OCI-LY3 (cell line): ENCODE measurements around the gene HSPB8.

Source experiments
- H2AFZ ChIP-seq: fragments of 200-600, 300-600 bp; shearing (Covaris generic); 2 replicates; pipeline ENCODE4 v1.6.0; 2014; ENCODE audit warnings: antibody characterized with exemption, low read depth, low read length
- H3K27ac ChIP-seq: fragments of 200-600, 300-600 bp; sonication (generic); 2 replicates; pipeline ENCODE4 v1.5.1; 2014; ENCODE audit warnings: mild to moderate bottlenecking, low read length, moderate library complexity, mixed read lengths
- H3K27me3 ChIP-seq: fragments of 200-600, 300-600 bp; sonication (generic); 2 replicates; pipeline ENCODE4 v1.6.1; 2014; ENCODE audit warnings: low read depth, low read length, mixed read lengths
- H3K36me3 ChIP-seq: fragments of 200-600, 300-600 bp; sonication (generic); replicated peaks from 2 replicates; pipeline ENCODE3; 2014; ENCODE audit warnings: low read depth, low read length, mixed read lengths
- H3K4me1 ChIP-seq: fragments of 300-600, 200-600 bp; sonication (generic); 2 replicates; pipeline ENCODE4 v1.6.1; 2014; ENCODE audit warnings: low read length, mixed read lengths
- H3K4me2 ChIP-seq: fragments of 200-600, 300-600 bp; sonication (generic); 2 replicates; pipeline ENCODE4 v1.6.1; 2014; ENCODE audit warnings: low read length, mixed read lengths
- H3K4me3 ChIP-seq: fragments of 300-600, 200-600 bp; sonication (generic); 2 replicates; pipeline ENCODE4 v1.5.1; 2014; ENCODE audit warnings: antibody characterized with exemption, mild to moderate bottlenecking, low read length, moderate library complexity
- H3K79me2 ChIP-seq: fragments of 300-600, 200-600 bp; shearing (Covaris generic); 2 replicates; pipeline ENCODE4 v1.6.1; 2014; ENCODE audit warnings: mild to moderate bottlenecking, low read length, mixed read lengths
- H3K9ac ChIP-seq: fragments of 300-600, 200-600 bp; shearing (Covaris generic); 2 replicates; pipeline ENCODE4 v1.6.0; 2014; ENCODE audit warnings: mild to moderate bottlenecking, low read length, moderate library complexity
- H3K9me3 ChIP-seq: fragments of 200-600, 300-600 bp; shearing (Covaris generic); 2 replicates; pipeline ENCODE4 v1.6.1; 2014; ENCODE audit warnings: low read length, mixed read lengths; ENCODE audit not compliant: insufficient read depth
- H4K20me1 ChIP-seq: fragments of 200-600, 300-600 bp; sonication (generic); 2 replicates; pipeline ENCODE4 v1.6.1; 2016; ENCODE audit warnings: low read length, mixed read lengths; ENCODE audit not compliant: insufficient read depth
- CTCF ChIP-seq: fragments of 200-600, 300-600 bp; sonication (generic); IDR thresholded peaks from 2 replicates; pipeline ENCODE4 v1.5.1; 2014; ENCODE audit warnings: antibody characterized with exemption, low read length, low read depth
- EZH2phosphoT487 ChIP-seq: fragments of 200-600 bp; shearing (Covaris generic); IDR thresholded peaks from 2 replicates; pipeline ENCODE4 v1.6.1; 2018; ENCODE audit warnings: antibody characterized with exemption, mixed run types, low read depth

Gene HSPB8

GRCh38 chr12:119147847-119148448 is 30.8 kb upstream of the HSPB8 start:
- Histone ChIP-seq H4K20me1 (no peaks in the 10 kb centered on the region), H3K36me3 (no peaks in the 10 kb centered on the region), H3K27me3 (no peaks in the 10 kb centered on the region), H3K4me3 (no peak overlapping the region), H3K9me3 (no peaks in the 10 kb centered on the region), H3K27ac (no peak overlapping the region), H3K4me1 (no peaks in the 10 kb centered on the region), H3K9ac (no peak overlapping the region), H2AFZ (no peak overlapping the region), H3K79me2 (no peaks in the 10 kb centered on the region), H3K4me2 (no peak overlapping the region)
- no peak for TF ChIP-seq EZH2phosphoT487
- no peak for TF ChIP-seq CTCF

- no peak for TF ChIP-seq EZH2phosphoT487
- Histone ChIP-seq H3K27ac (no peak overlapping the region), H3K79me2 (no peaks in the 10 kb centered on the region), H3K4me3 (no peak overlapping the region), H3K9me3 (no peaks in the 10 kb centered on the region), H3K36me3 (no peaks in the 10 kb centered on the region), H4K20me1 (no peaks in the 10 kb centered on the region), H3K4me2 (no peak overlapping the region), H3K27me3 (no peaks in the 10 kb centered on the region), H2AFZ (no peak overlapping the region), H3K9ac (no peak overlapping the region), H3K4me1 (no peaks in the 10 kb centered on the region)
These were observed 29.5 kb upstream of the HSPB8 start for GRCh38 chr12:119149270-119149669.

GRCh38 chr12:119151445-119152026 is 27.2 kb upstream of the HSPB8 start:
- Histone ChIP-seq H3K27me3 (no peaks in the 10 kb centered on the region), H3K9ac (no peak overlapping the region), H3K4me1 (no peaks in the 10 kb centered on the region), H4K20me1 (no peaks in the 10 kb centered on the region), H3K27ac (no peak overlapping the region), H3K79me2 (no peaks in the 10 kb centered on the region), H3K36me3 (no peaks in the 10 kb centered on the region), H3K4me3 (no peak overlapping the region), H3K4me2 (no peak overlapping the region), H3K9me3 (no peaks in the 10 kb centered on the region), H2AFZ (no peak overlapping the region)
- TF ChIP-seq CTCF: no peak
- no peak for TF ChIP-seq EZH2phosphoT487

GRCh38 chr12:119153477-119154434 is 25.0 kb upstream of the HSPB8 start:
- no peak overlapping the region for H3K9ac ChIP-seq
- no peak overlapping the region for H3K4me3 ChIP-seq
- H2AFZ ChIP-seq: no peak overlapping the region

More at GRCh38 chr12:119153477-119154434, 25.0 kb upstream of the HSPB8 start:
- Histone ChIP-seq H3K36me3 (no peaks in the 10 kb centered on the region), H3K27me3 (no peaks in the 10 kb centered on the region), H3K9me3 (no peaks in the 10 kb centered on the region), H3K27ac (no peak overlapping the region), H3K4me1 (no peaks in the 10 kb centered on the region), H3K79me2 (no peaks in the 10 kb centered on the region), H4K20me1 (no peaks in the 10 kb centered on the region), H3K4me2 (no peak overlapping the region)
- TF ChIP-seq EZH2phosphoT487: no peak
- TF ChIP-seq CTCF: no peak
